ENCODE data around the gene PFKFB1. TPM values are rescaled to one million over a fixed set of nuclear protein-coding genes. Genes with fewer than 3 reads are reported as not detected.

PFKFB1 gene
- total and polyA plus RNA-seq, 4 donors: 2.9 to 19.2 (median 7.3) TPM

- TF ChIP-seq ZBTB33 (IDR thresholded peaks at IDR 0.05): no peak
- no peak for TF ChIP-seq JUND (IDR thresholded peaks at IDR 0.05)
- no peak for TF ChIP-seq RXRA (IDR thresholded peaks at IDR 0.05)
These were observed 20.9 kb upstream of the PFKFB1 start (continued) for GRCh38 chrX:55014897-55015299.

- Histone ChIP-seq H3K9me3 (ENCODE audit: control insufficient read depth in 4 of 4, low read length in 3 of 4) (no peaks in the 10 kb centered on the region), H3K4me3 (ENCODE audit: low read depth in 1 of 3, low read length in 3 of 3) (no peak overlapping the region), H3K27me3 (ENCODE audit: control insufficient read depth in 4 of 4, insufficient read depth in 4 of 4, low read length in 3 of 4) (no peaks in the 10 kb centered on the region), H3K4me1 (ENCODE audit: control insufficient read depth in 4 of 4, insufficient read depth in 4 of 4, low read length in 3 of 4) (peaks cover 16 to 25% (median 22%) of the 10 kb centered on the region in 4 donors), H3K9ac (ENCODE audit: low read depth in 1 of 2, low read length in 2 of 2) (no peak overlapping the region), H3K27ac (ENCODE audit: low read depth in 1 of 2, low read length in 2 of 2) (no peak overlapping the region), H3K36me3 (ENCODE audit: control insufficient read depth in 4 of 4, insufficient read depth in 3 of 4, low read depth in 1 of 4, low read length in 3 of 4) (peaks cover 0 to 3% (median under 1%) of the 10 kb centered on the region in 4 donors)
- TF ChIP-seq CTCF (IDR thresholded peaks at IDR 0.05; ENCODE audit: low read depth, low read length, missing input control) (peak; percentile 33), RAD21 (IDR thresholded peaks at IDR 0.05) (peak; percentile 45 to 68), SP1 (IDR thresholded peaks at IDR 0.05) (no peak)
- no peak for DNase-seq (ENCODE audit: low spot score)
- WGBS: 43% methylated on average over 2 of the region's 2 CpGs
These were observed 17.3 kb upstream of the PFKFB1 start for GRCh38 chrX:55011294-55011693.

GRCh38 chrX:55008571-55009358, 14.8 kb upstream of the PFKFB1 start:
- Histone ChIP-seq H3K4me1 (ENCODE audit: control insufficient read depth in 4 of 4, insufficient read depth in 4 of 4, low read length in 3 of 4) (peaks cover 20 to 27% (median 25%) of the 10 kb centered on the region in 4 donors), H3K9me3 (ENCODE audit: control insufficient read depth in 4 of 4, low read length in 3 of 4) (no peaks in the 10 kb centered on the region), H3K9ac (ENCODE audit: low read depth in 1 of 2, low read length in 2 of 2) (no peak overlapping the region), H3K36me3 (ENCODE audit: control insufficient read depth in 4 of 4, insufficient read depth in 3 of 4, low read depth in 1 of 4, low read length in 3 of 4) (peaks cover 2 to 8% (median 3%) of the 10 kb centered on the region in 4 donors), H3K27ac (ENCODE audit: low read depth in 1 of 2, low read length in 2 of 2) (peak overlapping the region; percentile 14 to 93), H3K4me3 (ENCODE audit: low read depth in 1 of 3, low read length in 3 of 3) (no peak overlapping the region), H3K27me3 (ENCODE audit: control insufficient read depth in 4 of 4, insufficient read depth in 4 of 4, low read length in 3 of 4) (no peaks in the 10 kb centered on the region)
- TF ChIP-seq RXRA (IDR thresholded peaks at IDR 0.05): peak; percentile 40 to 50
- TF ChIP-seq NR2F2 (IDR thresholded peaks at IDR 0.05): no peak
- TF ChIP-seq MAX (IDR thresholded peaks at IDR 0.05): peak; percentile 26
- no peak for TF ChIP-seq GABPA (IDR thresholded peaks at IDR 0.05 in 1 of 2, conservative IDR thresholded peaks at IDR 0.05 in 1 of 2)
- 59% methylated on average over 9 of the region's 9 CpGs for WGBS
- DNase-seq (ENCODE audit: low spot score): no peak

GRCh38 chrX:55007656-55008055, 13.7 kb upstream of the PFKFB1 start:
- WGBS: 29% methylated on average over 6 of the region's 6 CpGs
- no peak overlapping the region for H3K9ac ChIP-seq (ENCODE audit: low read depth in 1 of 2, low read length in 2 of 2)
- no peaks in the 10 kb centered on the region for H3K9me3 ChIP-seq (ENCODE audit: control insufficient read depth in 4 of 4, low read length in 3 of 4)
- peaks cover 3 to 13% (median 3%) of the 10 kb centered on the region in 4 donors for H3K36me3 ChIP-seq (ENCODE audit: control insufficient read depth in 4 of 4, insufficient read depth in 3 of 4, low read depth in 1 of 4, low read length in 3 of 4)
- peak overlapping the region; percentile 80 to 93 for H3K27ac ChIP-seq (ENCODE audit: low read depth in 1 of 2, low read length in 2 of 2)
- H3K4me1 ChIP-seq (ENCODE audit: control insufficient read depth in 4 of 4, insufficient read depth in 4 of 4, low read length in 3 of 4): peaks cover 20 to 27% (median 25%) of the 10 kb centered on the region in 4 donors
- H3K27me3 ChIP-seq (ENCODE audit: control insufficient read depth in 4 of 4, insufficient read depth in 4 of 4, low read length in 3 of 4): no peaks in the 10 kb centered on the region
- no peak for DNase-seq (ENCODE audit: low spot score)
- no peak overlapping the region for H3K4me3 ChIP-seq (ENCODE audit: low read depth in 1 of 3, low read length in 3 of 3)
- no peak for TF ChIP-seq FOXA2 (IDR thresholded peaks at IDR 0.05)
- TF ChIP-seq REST (IDR thresholded peaks at IDR 0.05): peak; percentile 12
- TF ChIP-seq GABPA (IDR thresholded peaks at IDR 0.05 in 1 of 2, conservative IDR thresholded peaks at IDR 0.05 in 1 of 2): peak in 1 of 2 donors; percentile 53
- peak; percentile 89 to 94 for TF ChIP-seq HNF4A (conservative IDR thresholded peaks at IDR 0.05)
- peak; percentile 79 to 88 for TF ChIP-seq RXRA (IDR thresholded peaks at IDR 0.05)
- no peak for TF ChIP-seq TAF1 (conservative IDR thresholded peaks at IDR 0.05)
- peak; percentile 85 to 87 for TF ChIP-seq JUND (IDR thresholded peaks at IDR 0.05)
- no peak for TF ChIP-seq FOXA1 (IDR thresholded peaks at IDR 0.05)
- TF ChIP-seq YY1 (IDR thresholded peaks at IDR 0.05): peak; percentile 41
- TF ChIP-seq HNF4G (IDR thresholded peaks at IDR 0.05): peak; percentile 76
- TF ChIP-seq SP1 (IDR thresholded peaks at IDR 0.05): peak; percentile 95
- TF ChIP-seq ATF3 (IDR thresholded peaks at IDR 0.05): peak; percentile 90
- TF ChIP-seq RAD21 (IDR thresholded peaks at IDR 0.05): peak in 1 of 2 donors; percentile 45
- peak; percentile 80 for TF ChIP-seq MAX (IDR thresholded peaks at IDR 0.05)
